Mucosa of rectum (tissue), 2 donors: ENCODE measurements around the gene ALK.

Experiments
- H3K27ac ChIP-seq, 2 donors: one replicate each; pipeline ENCODE4 v1.7.0; 2013; ENCODE audit warnings: inconsistent platforms in 2 of 2, low read depth in 2 of 2, low read length in 2 of 2
- H3K27me3 ChIP-seq, 2 donors: one replicate each; pipeline ENCODE4 v1.7.0; 2013; ENCODE audit warnings: low read length in 2 of 2; ENCODE audit not compliant: control insufficient read depth in 2 of 2, insufficient read depth in 2 of 2
- H3K36me3 ChIP-seq, 2 donors: one replicate each; pipeline ENCODE4 v1.7.0; 2013; ENCODE audit warnings: low read length in 2 of 2; ENCODE audit not compliant: control insufficient read depth in 2 of 2, insufficient read depth in 2 of 2
- H3K4me1 ChIP-seq, 2 donors: one replicate each; pipeline ENCODE4 v1.7.0; 2013; ENCODE audit warnings: low read length in 2 of 2, mild to moderate bottlenecking in 1 of 2; ENCODE audit not compliant: control insufficient read depth in 2 of 2, insufficient read depth in 2 of 2
- H3K4me3 ChIP-seq, 2 donors: one replicate each; pipeline ENCODE4 v1.7.0; 2013; ENCODE audit warnings: low read length in 2 of 2
- H3K9ac ChIP-seq, 2 donors: one replicate each; pipeline ENCODE4 v1.7.0; 2013; ENCODE audit warnings: low read length in 2 of 2, low read depth in 1 of 2, mild to moderate bottlenecking in 1 of 2
- H3K9me3 ChIP-seq, 2 donors: one replicate each; pipeline ENCODE4 v1.7.0; 2013; ENCODE audit warnings: low read length in 2 of 2; ENCODE audit not compliant: control insufficient read depth in 2 of 2
- donor health status: healthy.
- donor health status: Normal muscosa, but diverticular disease.

Gene ALK

DNA sequence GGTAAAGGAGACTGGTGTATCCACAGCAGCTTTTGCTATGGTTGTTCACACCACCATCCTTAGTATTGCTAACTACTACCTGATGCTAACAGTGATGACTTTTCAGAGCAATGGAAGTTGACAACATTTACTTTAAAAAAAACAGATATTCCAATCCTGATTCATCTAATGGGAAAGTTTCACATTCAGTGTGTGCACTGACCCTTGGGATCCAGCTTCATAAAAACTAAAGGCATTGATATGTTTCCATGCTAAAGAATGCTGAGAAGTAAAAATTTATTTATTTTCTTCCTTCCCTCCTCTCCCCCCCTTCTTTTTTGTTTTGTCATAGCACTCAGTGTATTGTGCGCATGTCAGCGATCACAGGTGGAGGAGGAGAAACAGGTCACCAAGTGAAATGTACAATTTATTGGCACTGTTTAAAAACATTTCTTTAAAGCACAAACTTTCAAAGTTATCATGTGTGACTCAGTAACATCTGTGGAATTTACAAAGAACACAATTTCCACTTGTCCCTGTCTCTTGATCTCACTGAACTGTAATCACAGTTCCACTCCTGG is 229.9 kb downstream of the ALK start:
- Histone ChIP-seq H3K9me3 (no peaks in the 10 kb centered on the region), H3K4me3 (no peak overlapping the region), H3K36me3 (no peaks in the 10 kb centered on the region), H3K9ac (no peak overlapping the region), H3K4me1 (no peaks in the 10 kb centered on the region), H3K27ac (no peak overlapping the region), H3K27me3 (no peaks in the 10 kb centered on the region)

GRCh38 chr2:29689666-29690065 is 231.7 kb downstream of the ALK start:
- Histone ChIP-seq H3K4me3 (no peak overlapping the region), H3K4me1 (no peaks in the 10 kb centered on the region), H3K9me3 (no peaks in the 10 kb centered on the region), H3K9ac (no peak overlapping the region), H3K27ac (no peak overlapping the region), H3K36me3 (no peaks in the 10 kb centered on the region), H3K27me3 (no peaks in the 10 kb centered on the region)

GRCh38 chr2:29688429-29688828 is 233.0 kb downstream of the ALK start:
- H3K27ac ChIP-seq: no peak overlapping the region
- H3K4me3 ChIP-seq: no peak overlapping the region
- H3K36me3 ChIP-seq: no peaks in the 10 kb centered on the region
- no peaks in the 10 kb centered on the region for H3K27me3 ChIP-seq
- H3K4me1 ChIP-seq: no peaks in the 10 kb centered on the region
- H3K9ac ChIP-seq: no peak overlapping the region
- no peaks in the 10 kb centered on the region for H3K9me3 ChIP-seq

DNA sequence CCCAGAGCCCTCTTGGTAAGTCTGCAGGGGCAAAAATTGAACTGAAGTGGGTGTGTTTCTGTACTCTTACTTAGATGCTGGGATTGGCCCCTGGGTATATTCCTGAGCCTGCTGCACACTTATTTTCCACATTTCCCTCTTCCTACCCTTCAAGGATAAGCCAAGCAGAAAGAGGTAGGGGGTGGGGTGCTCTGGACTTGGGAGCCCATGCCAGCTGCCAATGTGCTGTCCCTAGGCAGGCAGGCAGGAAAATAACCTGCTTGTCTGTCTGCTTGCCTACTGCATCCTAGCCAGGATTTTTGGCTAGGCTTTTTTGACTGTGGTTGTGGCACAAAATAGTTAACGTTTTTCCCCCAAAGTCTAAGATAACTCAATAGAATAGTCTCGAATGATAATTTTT is 234.3 kb downstream of the ALK start:
- Histone ChIP-seq H3K27ac (no peak overlapping the region), H3K4me1 (no peaks in the 10 kb centered on the region), H3K36me3 (no peaks in the 10 kb centered on the region), H3K4me3 (no peak overlapping the region), H3K9me3 (no peaks in the 10 kb centered on the region), H3K9ac (no peak overlapping the region), H3K27me3 (no peaks in the 10 kb centered on the region)

DNA sequence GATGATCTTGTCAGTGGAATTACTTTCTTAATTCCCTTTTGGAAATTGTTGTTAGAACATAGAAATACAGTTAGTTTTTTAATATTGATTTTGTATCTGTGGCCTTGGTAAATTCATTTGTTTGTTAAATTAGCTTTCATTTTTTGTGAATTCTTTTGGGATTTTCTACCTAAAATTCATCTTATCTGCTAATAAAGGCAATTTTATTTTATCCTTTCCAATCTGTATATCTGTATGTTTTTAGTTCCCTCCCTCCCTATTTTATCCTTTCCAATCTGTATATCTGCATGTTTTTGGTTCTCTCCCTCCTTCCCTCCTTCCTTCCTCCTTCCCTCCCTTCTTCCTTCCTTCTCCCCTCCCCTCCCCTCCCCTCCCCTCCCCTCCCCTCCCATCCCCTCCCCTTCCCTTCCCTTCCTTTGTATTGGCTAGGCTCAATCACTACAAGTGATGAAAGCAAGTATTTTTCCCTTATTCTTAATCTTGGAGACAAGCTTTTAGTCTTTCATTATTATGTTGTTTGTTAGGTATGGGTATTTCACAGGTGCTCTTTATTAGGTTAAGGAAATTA is 244.4 kb downstream of the ALK start:
- Histone ChIP-seq H3K9me3 (no peaks in the 10 kb centered on the region), H3K36me3 (no peaks in the 10 kb centered on the region), H3K27ac (no peak overlapping the region), H3K4me1 (no peaks in the 10 kb centered on the region), H3K9ac (no peak overlapping the region), H3K27me3 (no peaks in the 10 kb centered on the region), H3K4me3 (no peak overlapping the region)

GRCh38 chr2:29664578-29664977 is 256.8 kb downstream of the ALK start:
- Histone ChIP-seq H3K4me3 (no peak overlapping the region), H3K4me1 (no peaks in the 10 kb centered on the region), H3K27me3 (no peaks in the 10 kb centered on the region), H3K9me3 (no peaks in the 10 kb centered on the region), H3K36me3 (no peaks in the 10 kb centered on the region), H3K9ac (no peak overlapping the region), H3K27ac (no peak overlapping the region)

DNA sequence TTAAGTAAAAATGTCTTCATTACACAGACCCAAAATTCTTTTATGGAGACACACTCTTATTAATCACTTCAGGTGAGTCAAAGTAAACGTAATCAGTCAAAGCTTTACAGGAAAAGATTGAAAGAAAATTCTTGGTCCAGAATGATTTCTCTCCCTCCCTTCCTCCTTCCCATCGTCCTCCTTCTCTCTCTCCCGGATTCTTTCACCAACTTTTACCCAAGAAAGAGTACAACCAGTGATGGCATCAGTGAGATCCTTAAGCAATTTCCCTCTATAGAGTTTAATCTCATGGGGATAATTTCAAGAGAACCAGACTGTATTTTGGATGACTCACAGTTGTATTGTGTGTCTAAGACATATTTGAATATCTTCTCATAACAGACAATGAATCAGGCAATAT is 258.1 kb downstream of the ALK start:
- Histone ChIP-seq H3K4me3 (no peak overlapping the region), H3K36me3 (no peaks in the 10 kb centered on the region), H3K27me3 (peaks cover 0 to 2% of the 10 kb centered on the region in 2 donors), H3K9ac (no peak overlapping the region), H3K4me1 (no peaks in the 10 kb centered on the region), H3K9me3 (no peaks in the 10 kb centered on the region), H3K27ac (no peak overlapping the region)

- no peak overlapping the region for H3K4me3 ChIP-seq
- H3K27me3 ChIP-seq: peaks cover 0 to 2% of the 10 kb centered on the region in 2 donors
- no peaks in the 10 kb centered on the region for H3K36me3 ChIP-seq
- H3K9ac ChIP-seq: no peak overlapping the region
- no peaks in the 10 kb centered on the region for H3K4me1 ChIP-seq
- no peak overlapping the region for H3K27ac ChIP-seq
- H3K9me3 ChIP-seq: no peaks in the 10 kb centered on the region
Observed at GRCh38 chr2:29662861-29663260, 258.5 kb downstream of the ALK start.

GRCh38 chr2:29660201-29660600 is 261.2 kb downstream of the ALK start:
- no peak overlapping the region for H3K4me3 ChIP-seq
- no peaks in the 10 kb centered on the region for H3K9me3 ChIP-seq
- no peaks in the 10 kb centered on the region for H3K4me1 ChIP-seq
- no peak overlapping the region for H3K27ac ChIP-seq
- peaks cover 0 to 2% of the 10 kb centered on the region in 2 donors for H3K27me3 ChIP-seq
- H3K9ac ChIP-seq: no peak overlapping the region
- no peaks in the 10 kb centered on the region for H3K36me3 ChIP-seq

GRCh38 chr2:29659178-29659577 is 262.2 kb downstream of the ALK start:
- Histone ChIP-seq H3K27ac (no peak overlapping the region), H3K4me1 (no peaks in the 10 kb centered on the region), H3K9ac (no peak overlapping the region), H3K36me3 (no peaks in the 10 kb centered on the region), H3K9me3 (no peaks in the 10 kb centered on the region), H3K27me3 (peaks cover 0 to 2% of the 10 kb centered on the region in 2 donors), H3K4me3 (no peak overlapping the region)
